SHP77 (cell line): ENCODE measurements around the gene OGA.

Experiments
- DNase-seq, 2 experiments: peaks; one replicate each; lab custom pipeline; 2025; lab: John Stamatoyannopoulos, UW

Gene OGA

DNA sequence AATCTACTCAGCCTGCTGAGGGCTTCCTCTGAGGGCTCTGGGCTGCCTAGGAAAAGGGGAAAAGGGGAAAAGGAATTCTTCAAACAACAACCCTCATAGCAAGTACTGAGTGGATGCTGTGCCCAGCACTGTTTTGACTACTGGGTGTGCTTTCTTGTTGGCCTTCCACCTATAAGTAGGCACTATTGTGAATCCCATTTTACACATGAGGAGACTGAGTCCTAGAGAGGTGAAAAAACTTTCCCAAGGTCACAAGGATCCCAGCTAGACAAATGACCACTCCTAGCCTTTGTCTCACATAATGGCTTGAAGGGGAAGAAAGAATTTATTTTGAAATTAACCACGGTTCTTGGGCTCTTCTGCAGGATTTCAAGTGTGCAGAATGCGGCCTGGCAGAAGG lies 59.4 kb downstream of the OGA start:
- no peak for DNase-seq

DNA sequence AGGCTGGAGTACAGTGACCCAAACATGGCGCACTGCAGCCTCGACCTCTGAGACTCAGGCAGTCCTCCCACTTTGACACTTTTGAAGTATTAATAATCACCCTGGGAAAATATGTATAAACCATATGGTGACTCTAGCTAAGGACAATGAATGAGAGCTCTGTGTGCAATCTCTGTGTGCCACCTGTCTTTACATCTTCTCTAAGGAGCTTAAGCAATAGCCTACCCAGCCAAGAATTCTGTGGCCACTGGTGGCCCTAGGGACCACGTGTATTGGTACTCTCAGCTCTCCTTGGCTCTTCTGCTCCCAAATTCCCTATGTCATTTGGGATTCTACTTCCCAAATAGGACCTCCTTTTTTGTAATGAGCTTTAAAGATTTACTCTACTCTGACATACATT lies 66.0 kb downstream of the OGA start:
- no peak for DNase-seq

DNA sequence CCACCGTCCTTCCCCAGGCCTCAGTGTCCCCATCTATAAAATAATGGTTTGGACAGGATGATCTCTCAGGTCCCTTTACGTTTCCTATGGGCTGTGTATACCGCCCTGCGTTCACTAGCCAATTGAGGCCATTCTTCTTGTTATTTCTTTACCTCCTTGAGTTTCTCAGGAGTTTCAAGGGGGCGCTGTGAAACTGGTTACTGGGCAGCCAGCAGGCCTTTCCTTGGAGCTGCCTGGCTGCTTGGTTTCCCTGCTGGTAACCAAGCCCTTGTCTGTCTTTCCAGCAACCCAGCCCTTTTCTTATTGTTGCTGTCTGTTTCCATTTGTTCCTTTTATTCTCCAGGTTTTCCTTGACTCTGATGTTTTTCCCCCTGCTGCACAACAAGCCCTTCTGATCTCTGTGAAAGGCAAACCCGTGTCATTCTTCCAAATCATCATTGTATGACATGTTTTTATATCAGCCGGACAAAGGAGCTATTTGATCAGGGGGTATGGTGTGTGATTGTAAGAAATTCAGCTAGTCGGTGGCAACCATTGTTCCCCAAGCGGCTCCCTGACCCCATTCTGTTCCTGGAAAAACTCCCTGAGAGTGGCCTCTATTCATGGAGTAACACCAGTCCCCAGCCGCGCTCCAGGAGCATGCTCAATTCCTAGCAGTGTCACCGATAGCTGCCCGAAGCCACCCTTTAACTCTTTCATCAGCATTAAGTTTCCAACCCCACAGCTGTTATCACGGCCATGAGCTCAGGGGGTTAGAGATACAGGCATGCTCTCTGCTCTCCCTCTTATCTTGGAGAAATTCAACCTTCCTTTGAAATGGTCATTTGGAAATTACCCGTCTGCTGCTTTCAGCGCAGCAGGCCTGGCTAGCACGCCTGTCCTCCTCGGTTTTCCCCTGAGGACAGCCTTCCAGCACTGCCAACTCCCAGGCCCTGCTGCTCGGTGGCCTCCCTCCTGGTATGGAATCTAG lies 68.9 kb downstream of the OGA start:
- DNase-seq, result no peak

DNA sequence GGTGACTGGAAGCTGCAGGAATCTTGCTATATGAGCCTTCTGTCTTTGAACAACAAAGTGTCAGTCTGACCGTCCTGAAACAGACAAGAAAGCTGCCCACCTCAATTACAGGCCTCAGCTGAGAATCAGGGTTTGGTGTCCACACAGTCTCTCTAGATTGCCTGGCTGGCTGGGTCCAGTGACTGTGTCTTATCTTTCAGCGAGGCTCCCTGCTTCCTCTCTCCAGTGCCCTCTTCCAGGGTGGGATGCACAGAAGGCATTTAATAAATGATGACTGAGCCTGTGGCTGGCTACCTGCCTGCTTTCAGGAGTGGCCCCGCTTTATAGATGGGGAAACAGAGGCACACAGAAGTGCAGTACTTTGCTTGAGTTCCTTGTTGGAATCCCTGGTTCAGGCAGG lies 69.7 kb downstream of the OGA start:
- no peak for DNase-seq

DNA sequence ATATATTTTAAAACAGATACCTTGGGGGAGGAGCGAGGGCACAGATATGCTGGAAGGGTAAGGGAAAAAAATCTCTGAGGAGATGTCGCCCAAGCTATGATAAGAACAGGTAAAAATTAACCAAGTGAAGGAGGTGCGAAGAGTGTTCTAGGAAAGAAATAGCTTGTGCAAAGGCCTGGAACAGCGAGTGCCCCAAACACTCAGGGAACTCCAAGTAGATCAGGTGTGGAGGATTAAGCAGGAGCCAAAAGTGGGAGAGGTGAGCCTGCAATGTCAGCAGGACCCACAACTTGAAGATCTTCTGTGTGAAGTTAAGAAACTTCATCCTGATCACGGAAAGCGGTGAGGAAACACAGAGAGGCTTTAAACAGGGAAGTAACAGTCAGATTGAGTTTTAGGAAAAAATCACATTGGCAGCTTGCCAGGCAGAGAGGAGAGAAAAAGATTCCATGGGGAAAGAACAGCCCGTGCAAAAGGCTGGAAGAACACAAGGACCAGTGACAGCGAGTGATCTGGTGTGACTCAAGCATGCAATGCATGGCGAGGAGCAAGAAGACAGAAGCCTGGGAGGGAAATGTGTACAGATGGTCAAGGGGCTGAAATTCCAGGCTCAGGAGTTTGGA lies 73.1 kb downstream of the OGA start:
- no peak for DNase-seq

DNA sequence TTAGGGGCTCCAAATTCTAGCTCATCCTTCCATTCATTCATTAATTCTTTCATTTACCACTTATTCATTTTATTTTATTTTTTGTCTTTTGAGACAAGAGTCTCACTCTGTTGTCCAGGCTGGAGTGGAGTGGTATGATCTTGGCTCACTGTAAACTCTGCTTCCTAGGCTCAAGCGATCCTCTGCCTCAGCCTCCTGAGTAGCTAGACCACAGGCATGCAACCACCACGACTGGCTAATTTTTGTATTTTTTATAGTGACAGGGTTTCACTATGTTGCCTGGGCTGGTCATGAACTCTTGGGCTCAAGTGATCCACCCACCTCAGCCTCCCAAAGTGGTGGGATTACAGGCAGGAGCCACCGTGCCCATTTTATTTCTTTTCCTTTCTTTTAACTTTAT lies 74.0 kb downstream of the OGA start:
- DNase-seq, result no peak

DNA sequence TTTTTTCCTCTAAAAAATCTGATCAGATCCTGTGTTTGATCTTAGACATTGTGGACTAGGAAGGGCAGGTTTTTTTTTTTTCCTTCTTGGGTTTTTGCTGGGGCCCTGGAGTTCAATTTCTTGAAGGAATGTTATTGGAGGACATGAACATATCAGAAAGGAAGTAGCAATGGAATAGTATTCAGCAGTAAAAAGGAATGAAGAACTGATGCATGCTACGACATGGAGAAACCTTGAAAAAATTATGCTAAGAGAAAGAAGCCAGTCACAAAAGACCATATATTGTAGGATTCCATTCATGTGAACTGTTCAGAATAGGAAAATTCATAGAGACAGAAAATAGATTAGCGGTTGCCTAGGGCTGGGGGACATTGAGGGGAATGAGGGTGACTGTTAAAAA lies 76.3 kb downstream of the OGA start:
- no peak for DNase-seq

DNA sequence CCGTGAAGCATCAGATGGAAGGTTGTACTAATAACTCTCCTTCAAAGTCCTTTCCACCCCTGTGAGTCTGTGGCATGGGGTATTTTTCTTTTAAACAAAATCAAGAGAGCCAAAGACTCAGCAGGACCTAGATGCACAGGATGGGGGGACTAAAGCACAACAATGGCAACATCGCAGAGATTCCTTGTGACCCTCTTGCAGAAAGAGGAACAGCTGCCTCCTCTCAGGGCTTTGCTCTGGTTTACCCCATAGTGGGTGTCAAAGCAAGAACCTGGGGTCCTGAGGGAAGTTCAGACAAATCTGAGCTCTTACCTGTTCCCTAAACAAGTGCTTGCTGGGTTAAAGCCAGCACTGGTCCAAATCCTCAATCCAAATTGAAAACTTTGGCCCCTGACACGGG lies 81.6 kb downstream of the OGA start:
- no peak for DNase-seq
